T-helper 1 cell treated with Interleukin-12 subunit alpha and Interleukin-12 subunit beta and Interleukin-4 antibody, amounts not matched to agents 30 μg/mL and 1 μg/mL, for 36 hours (primary cell): ENCODE data around the gene ABCC1.
"Not testable (repeated sequence)": the region's sequence is repeated elsewhere in the genome, so short reads cannot be mapped to it uniquely, and the experiment has no call there.

Experiments used
- H3K27ac Mint-ChIP-seq: one replicate; pipeline ENCODE4 v1.8.0; 2021; ENCODE audit warnings: mild to moderate bottlenecking, mixed read lengths
- H3K27me3 Mint-ChIP-seq: one replicate; pipeline ENCODE4 v1.8.0; 2021; ENCODE audit warnings: low read depth, mixed read lengths
- H3K36me3 Mint-ChIP-seq: one replicate; pipeline ENCODE4 v1.8.0; 2021; ENCODE audit warnings: low read depth, mixed read lengths
- H3K4me1 Mint-ChIP-seq: one replicate; pipeline ENCODE4 v1.8.0; 2021; ENCODE audit warnings: low read depth, mixed read lengths
- H3K4me3 Mint-ChIP-seq: one replicate; pipeline ENCODE4 v1.8.0; 2021; ENCODE audit warnings: mild to moderate bottlenecking, moderate library complexity, mixed read lengths
- H3K9me3 Mint-ChIP-seq: one replicate; pipeline ENCODE4 v1.8.0; 2021; ENCODE audit warnings: mixed read lengths

The ABCC1 gene

GRCh38 chr16:16143038-16143763 lies 193.8 kb downstream of the ABCC1 start:
- Mint-ChIP-seq H3K9me3 (no peaks in the 10 kb centered on the region), H3K36me3 (peaks cover 27% of the 10 kb centered on the region), H3K27me3 (no peaks in the 10 kb centered on the region), H3K4me1 (no peaks in the 10 kb centered on the region), H3K27ac (no peak overlapping the region), H3K4me3 (no peak overlapping the region)

- Mint-ChIP-seq H3K27ac (no peak overlapping the region), H3K9me3 (no peaks in the 10 kb centered on the region), H3K36me3 (peaks cover 25% of the 10 kb centered on the region), H3K27me3 (no peaks in the 10 kb centered on the region), H3K4me1 (no peaks in the 10 kb centered on the region), H3K4me3 (no peak overlapping the region)
Observed at GRCh38 chr16:16143931-16144330, 194.5 kb downstream of the ABCC1 start.

GRCh38 chr16:16144416-16144815 lies 195.0 kb downstream of the ABCC1 start:
- Mint-ChIP-seq H3K27me3 (no peaks in the 10 kb centered on the region), H3K4me3 (no peak overlapping the region), H3K27ac (no peak overlapping the region), H3K4me1 (no peaks in the 10 kb centered on the region), H3K36me3 (peaks cover 23% of the 10 kb centered on the region), H3K9me3 (no peaks in the 10 kb centered on the region)

GRCh38 chr16:16145286-16145685 lies 195.9 kb downstream of the ABCC1 start:
- Mint-ChIP-seq H3K4me3 (no peak overlapping the region), H3K27me3 (no peaks in the 10 kb centered on the region), H3K9me3 (no peaks in the 10 kb centered on the region), H3K4me1 (no peaks in the 10 kb centered on the region), H3K36me3 (peaks cover 17% of the 10 kb centered on the region), H3K27ac (no peak overlapping the region)

GRCh38 chr16:16146380-16147315 lies 197.2 kb downstream of the ABCC1 start:
- Mint-ChIP-seq H3K9me3 (no peaks in the 10 kb centered on the region), H3K4me3 (no peak overlapping the region), H3K27me3 (no peaks in the 10 kb centered on the region), H3K36me3 (peaks cover 8% of the 10 kb centered on the region), H3K4me1 (no peaks in the 10 kb centered on the region), H3K27ac (peak overlapping the region; percentile 39)

GRCh38 chr16:16147316-16147999 lies 198.0 kb downstream of the ABCC1 start:
- Mint-ChIP-seq H3K27ac (no peak overlapping the region), H3K27me3 (no peaks in the 10 kb centered on the region), H3K36me3 (peaks cover 4% of the 10 kb centered on the region), H3K4me1 (no peaks in the 10 kb centered on the region), H3K4me3 (no peak overlapping the region), H3K9me3 (no peaks in the 10 kb centered on the region)

- not testable (repeated sequence) for H3K27ac Mint-ChIP-seq, H3K27me3 Mint-ChIP-seq, H3K4me1 Mint-ChIP-seq, H3K4me3 Mint-ChIP-seq, H3K9me3 Mint-ChIP-seq, H3K36me3 Mint-ChIP-seq
Observed at GRCh38 chr16:16148000-16148599, 198.7 kb downstream of the ABCC1 start.

GRCh38 chr16:16148755-16149154 lies 199.3 kb downstream of the ABCC1 start:
- Mint-ChIP-seq H3K27me3 (no peaks in the 10 kb centered on the region), H3K9me3 (no peaks in the 10 kb centered on the region), H3K4me3 (no peak overlapping the region), H3K4me1 (no peaks in the 10 kb centered on the region), H3K27ac (no peak overlapping the region), H3K36me3 (no peaks in the 10 kb centered on the region)

GRCh38 chr16:16149710-16150116 lies 200.3 kb downstream of the ABCC1 start:
- Mint-ChIP-seq H3K4me1 (no peaks in the 10 kb centered on the region), H3K4me3 (no peak overlapping the region), H3K9me3 (no peaks in the 10 kb centered on the region), H3K36me3 (no peaks in the 10 kb centered on the region), H3K27me3 (no peaks in the 10 kb centered on the region), H3K27ac (no peak overlapping the region)

GRCh38 chr16:16150117-16150877 lies 200.9 kb downstream of the ABCC1 start:
- Mint-ChIP-seq H3K36me3 (no peaks in the 10 kb centered on the region), H3K27me3 (no peaks in the 10 kb centered on the region), H3K9me3 (no peaks in the 10 kb centered on the region), H3K4me3 (no peak overlapping the region), H3K4me1 (no peaks in the 10 kb centered on the region), H3K27ac (no peak overlapping the region)

- Mint-ChIP-seq H3K4me3 (no peak overlapping the region), H3K27ac (no peak overlapping the region), H3K36me3 (no peaks in the 10 kb centered on the region), H3K4me1 (no peaks in the 10 kb centered on the region), H3K9me3 (no peaks in the 10 kb centered on the region), H3K27me3 (no peaks in the 10 kb centered on the region)
Observed at GRCh38 chr16:16150878-16151152, 201.4 kb downstream of the ABCC1 start.

GRCh38 chr16:16151315-16151714 lies 201.9 kb downstream of the ABCC1 start:
- no peak overlapping the region for H3K4me3 Mint-ChIP-seq
- H3K9me3 Mint-ChIP-seq, result no peaks in the 10 kb centered on the region
- no peaks in the 10 kb centered on the region for H3K27me3 Mint-ChIP-seq
- no peaks in the 10 kb centered on the region for H3K4me1 Mint-ChIP-seq
- H3K27ac Mint-ChIP-seq, result no peak overlapping the region
- H3K36me3 Mint-ChIP-seq, result no peaks in the 10 kb centered on the region

GRCh38 chr16:16153000-16153399 lies 203.6 kb downstream of the ABCC1 start:
- not testable (repeated sequence) for H3K9me3 Mint-ChIP-seq, H3K27ac Mint-ChIP-seq, H3K36me3 Mint-ChIP-seq, H3K27me3 Mint-ChIP-seq, H3K4me1 Mint-ChIP-seq, H3K4me3 Mint-ChIP-seq
